Umbilical cord (tissue), 2 donors: ENCODE data around the gene POU2F2. TPM values are rescaled to one million over a fixed set of nuclear protein-coding genes. Genes with fewer than 3 reads are reported as not detected.

Experiments
- DNase-seq: peaks from one replicate; pipeline ENCODE4 v3.0.0-alpha.2; 2015; ENCODE audit warnings: low spot score
- total RNA-seq: library from RNA; depleted of rRNA; stranded (reverse); fragments of >200 nt; gene quantifications from one replicate; pipeline ENCODE4 v1.2.3, GENCODE V29; 2014; ENCODE audit warnings: low replicate concordance; ENCODE audit not compliant: insufficient read depth

The POU2F2 gene
- total RNA-seq: 2.9 TPM

DNA sequence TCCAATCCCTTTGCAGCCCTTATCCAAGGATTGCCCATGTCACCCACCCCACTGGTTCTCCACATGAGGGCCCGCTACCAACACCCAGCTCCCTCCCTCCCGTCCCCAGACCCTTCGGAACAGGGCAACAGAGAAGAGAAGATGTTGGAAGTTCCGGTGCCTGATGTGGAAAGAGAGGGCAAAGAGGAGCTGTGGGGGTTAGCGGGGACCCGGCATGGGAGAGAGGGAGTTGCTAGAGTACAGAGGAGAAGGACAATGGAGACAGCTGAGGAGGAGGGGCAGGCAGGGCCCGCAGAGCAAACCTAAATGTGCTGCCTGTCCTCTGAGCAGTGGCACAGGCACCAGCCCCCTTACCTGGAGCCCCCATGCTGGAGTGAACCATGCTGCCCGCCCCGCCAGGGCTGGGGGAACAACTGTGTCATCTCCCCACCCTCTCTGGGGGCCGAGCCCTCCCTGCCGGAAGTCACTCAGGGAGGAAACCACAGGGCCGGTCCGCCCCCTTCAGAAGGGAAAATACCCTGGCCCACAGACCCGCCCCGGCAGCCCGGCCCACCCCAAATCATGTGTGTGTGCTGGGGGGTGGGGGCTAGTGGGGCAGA lies at the start of gene POU2F2:
TSS of gene POU2F2 (minus strand) at position 417 of the 599 bp plus-strand sequence. CDS start at position 382, 35 bp downstream.
- no peak for DNase-seq

- no peak for DNase-seq
Measured at GRCh38 chr19:42178791-42179674, 46.8 kb upstream of the POU2F2 start.

GRCh38 chr19:42177686-42178019 lies 45.4 kb upstream of the POU2F2 start:
- DNase-seq: no peak

DNA sequence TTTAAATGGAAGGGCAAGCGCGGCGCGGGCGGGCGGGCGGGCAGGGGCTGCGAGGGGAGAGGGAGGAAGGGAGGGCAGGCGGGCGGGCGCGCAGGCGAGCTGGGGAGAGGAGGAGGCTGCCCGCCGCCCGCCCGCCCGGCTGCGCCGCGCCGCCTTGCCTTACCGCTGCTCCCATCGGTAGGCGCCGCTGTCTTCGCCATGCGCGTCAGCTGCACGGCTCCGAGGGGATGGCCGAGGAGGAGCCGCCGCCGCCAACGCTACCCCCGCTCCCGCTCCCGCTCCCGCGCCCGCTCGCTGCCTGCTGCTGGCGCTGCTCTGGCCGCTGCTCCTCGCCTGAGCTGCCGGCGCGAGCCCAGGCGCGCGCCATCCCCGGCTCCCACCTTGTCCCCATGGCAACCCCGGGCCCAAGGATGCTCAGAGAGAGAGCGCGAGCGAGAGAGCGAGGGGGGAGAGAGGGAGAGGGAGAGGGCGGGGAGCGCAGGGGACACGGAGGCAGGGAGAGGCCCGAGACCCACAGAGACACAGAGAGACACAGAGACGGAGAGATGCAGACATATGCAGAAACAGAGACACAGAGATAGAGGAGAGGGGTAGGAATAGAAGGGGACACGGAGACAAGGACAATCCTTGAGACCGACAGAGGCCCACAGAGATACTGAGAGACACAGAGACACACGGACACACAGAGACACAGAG lies 44.9 kb upstream of the POU2F2 start:
- peak; percentile 70 for DNase-seq

- no peak for DNase-seq
Measured at GRCh38 chr19:42176649-42176989, 44.4 kb upstream of the POU2F2 start.

- DNase-seq: peak; percentile 37
Measured at GRCh38 chr19:42175952-42176648, 43.9 kb upstream of the POU2F2 start.

DNA sequence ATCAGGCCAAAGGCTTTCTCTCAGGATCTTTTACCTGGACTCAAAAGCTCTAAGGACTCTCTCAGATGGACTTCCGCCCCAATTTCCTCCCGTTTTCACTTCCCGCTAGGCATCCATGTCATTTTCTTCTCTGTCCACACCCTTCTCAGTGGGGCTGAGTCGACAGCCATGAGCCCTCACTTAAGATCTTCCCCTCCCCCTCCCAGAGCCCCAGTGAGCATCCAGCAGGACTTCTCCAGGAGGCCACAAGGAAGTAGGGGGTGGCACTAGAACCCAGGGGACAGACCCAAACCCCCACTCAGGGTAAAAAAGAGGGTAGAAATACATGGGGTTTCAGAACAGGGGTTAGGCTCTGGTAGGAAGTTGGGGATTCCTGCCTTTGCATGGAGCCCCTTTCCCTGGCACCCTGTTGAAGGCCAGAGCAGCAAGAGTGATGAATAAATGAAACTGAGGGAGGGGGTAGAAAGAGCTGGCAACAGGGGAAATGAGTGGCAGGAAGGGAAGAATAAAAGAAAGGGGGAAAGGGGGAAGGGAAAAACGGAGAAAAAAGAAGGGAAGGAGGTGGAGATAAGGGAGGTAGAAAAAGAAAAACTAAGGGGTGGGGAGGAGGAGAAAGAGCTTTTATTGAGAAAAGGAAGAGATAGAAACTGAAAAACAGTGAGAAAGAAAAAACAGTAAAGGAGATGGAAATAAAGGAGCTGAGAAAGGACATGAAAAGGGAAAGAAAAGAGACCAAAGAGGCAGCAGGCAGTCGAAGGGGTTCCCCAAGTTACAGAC lies 42.9 kb upstream of the POU2F2 start:
- DNase-seq: no peak

- DNase-seq: no peak
Measured at GRCh38 chr19:42174188-42174587, 41.9 kb upstream of the POU2F2 start.

DNA sequence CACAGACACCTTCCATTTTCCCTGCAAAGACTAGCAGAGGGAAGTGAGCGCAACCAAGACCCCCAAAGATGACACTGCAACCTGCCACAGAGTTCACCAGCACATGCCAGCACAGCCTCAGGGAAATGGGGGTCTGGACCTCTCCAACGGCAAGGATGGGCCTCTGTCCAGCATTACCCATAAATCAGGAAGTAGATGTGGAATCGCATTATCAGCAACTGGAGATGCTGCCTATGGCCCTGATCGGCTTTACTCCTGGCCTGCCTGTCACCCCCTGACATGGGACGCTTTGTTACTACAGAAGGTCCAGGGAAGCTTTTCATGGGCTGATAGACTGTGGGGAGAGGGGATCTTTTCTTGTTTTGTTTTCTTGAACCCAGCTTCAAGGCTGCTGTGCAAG lies 41.4 kb upstream of the POU2F2 start:
- DNase-seq: no peak

DNA sequence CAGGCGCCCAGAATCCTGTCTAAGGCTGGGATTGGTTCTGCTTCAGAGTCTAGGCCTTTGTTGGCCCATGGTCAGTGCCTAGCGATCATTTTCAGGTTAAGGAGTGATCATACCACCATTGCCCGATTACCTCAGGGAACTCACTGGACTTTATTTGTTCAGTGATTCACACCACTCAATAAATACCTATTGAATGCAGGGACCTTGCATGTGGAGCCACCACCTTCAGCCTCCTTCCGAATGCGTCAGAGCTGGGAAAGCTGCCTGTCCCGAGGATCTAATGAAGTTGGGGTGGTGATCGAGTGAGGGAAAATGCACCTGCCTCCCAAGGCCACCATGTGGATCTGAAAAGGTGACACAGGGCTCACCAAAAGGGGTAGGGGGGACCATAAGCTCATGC lies 40.0 kb upstream of the POU2F2 start:
- no peak for DNase-seq

- DNase-seq: no peak
Measured at GRCh38 chr19:42170715-42171114, 38.5 kb upstream of the POU2F2 start.

GRCh38 chr19:42169486-42170413 lies 37.5 kb upstream of the POU2F2 start:
- no peak for DNase-seq

- no peak for DNase-seq
Measured at GRCh38 chr19:42168206-42168605, 36.0 kb upstream of the POU2F2 start.

DNA sequence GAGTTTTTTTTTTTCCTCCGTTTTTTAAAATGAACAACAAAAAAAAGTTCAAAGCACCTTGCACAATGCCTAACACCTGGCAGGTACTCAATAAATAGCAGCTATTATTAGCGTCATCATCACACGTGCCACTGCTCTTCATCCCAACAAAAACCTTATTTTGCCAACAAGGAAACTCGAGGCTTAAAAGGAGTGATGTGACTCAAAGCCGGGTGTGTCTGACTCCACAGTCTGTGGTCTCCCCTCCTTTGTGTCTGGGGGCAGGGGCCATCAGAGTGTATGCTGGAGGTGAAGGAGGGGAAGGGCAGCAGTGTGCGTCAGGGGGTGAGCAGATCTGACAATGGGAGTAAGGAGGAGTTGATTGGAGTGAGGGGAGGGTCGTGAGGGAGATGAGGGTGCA lies 34.1 kb upstream of the POU2F2 start:
- no peak for DNase-seq

DNA sequence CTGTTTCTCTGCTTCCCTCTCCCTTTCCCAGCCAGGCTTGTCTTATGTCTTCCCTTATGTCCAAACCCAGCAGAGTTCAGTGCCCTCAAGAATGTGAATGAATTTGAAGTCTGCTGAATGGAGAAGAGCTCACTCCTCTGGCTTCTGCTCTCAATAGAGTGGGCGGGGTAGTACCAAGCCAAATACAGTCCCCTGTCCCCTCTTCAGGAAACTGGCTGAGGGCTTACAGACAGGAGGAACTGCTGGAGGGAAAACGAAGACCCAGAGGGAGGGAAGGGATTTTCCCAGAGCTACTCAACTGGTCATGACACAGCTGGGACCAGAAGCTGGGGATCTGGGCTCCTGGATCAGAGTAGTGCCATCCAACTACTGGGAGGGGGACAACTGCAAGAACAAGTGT lies 32.9 kb upstream of the POU2F2 start:
- DNase-seq: no peak

GRCh38 chr19:42161616-42162263 lies 29.5 kb upstream of the POU2F2 start:
- DNase-seq: no peak

GRCh38 chr19:42159942-42160341 lies 27.7 kb upstream of the POU2F2 start:
- DNase-seq: no peak

GRCh38 chr19:42158926-42159325 lies 26.7 kb upstream of the POU2F2 start:
- DNase-seq: no peak

GRCh38 chr19:42156571-42156970 lies 24.3 kb upstream of the POU2F2 start:
- no peak for DNase-seq

- no peak for DNase-seq
Measured at GRCh38 chr19:42155796-42156195, 23.6 kb upstream of the POU2F2 start.
